Muscle layer of duodenum (tissue), 2 donors: ENCODE data around the gene SLC37A1.
A peak's percentile ranks its signal among the peaks of the same experiment; 100 is the strongest.

ENCODE experiments used
- H3K27ac ChIP-seq: one replicate; pipeline ENCODE4 v1.7.0; 2013; ENCODE audit warnings: mild to moderate bottlenecking, low read length
- H3K27me3 ChIP-seq: one replicate; pipeline ENCODE4 v1.7.0; 2013; ENCODE audit warnings: low read depth, mild to moderate bottlenecking, control low read depth, low read length
- H3K36me3 ChIP-seq, 2 donors: one replicate each; pipeline ENCODE4 v1.7.0; 2013; ENCODE audit warnings: low read length in 2 of 2, control low read depth in 1 of 2, mild to moderate bottlenecking in 1 of 2; ENCODE audit not compliant: insufficient read depth in 2 of 2, control insufficient read depth in 1 of 2
- H3K4me1 ChIP-seq, 2 donors: one replicate each; pipeline ENCODE4 v1.7.0; 2013; ENCODE audit warnings: low read length in 2 of 2, mild to moderate bottlenecking in 2 of 2, control low read depth in 1 of 2, moderate library complexity in 1 of 2; ENCODE audit not compliant: insufficient read depth in 2 of 2, control insufficient read depth in 1 of 2
- H3K4me3 ChIP-seq, 2 donors: one replicate each; pipeline ENCODE4 v1.7.0; 2013; ENCODE audit warnings: low read length in 2 of 2, low read depth in 1 of 2, mild to moderate bottlenecking in 1 of 2
- H3K9me3 ChIP-seq, 2 donors: one replicate each; pipeline ENCODE4 v1.7.0; 2013; ENCODE audit warnings: low read length in 2 of 2, control low read depth in 1 of 2, mild to moderate bottlenecking in 1 of 2; ENCODE audit not compliant: control insufficient read depth in 1 of 2
- donor health status: healthy.

The SLC37A1 gene

GRCh38 chr21:42531771-42532170, 18.1 kb downstream of the SLC37A1 start:
- peaks cover 16 to 18% of the 10 kb centered on the region in 2 donors for H3K4me1 ChIP-seq
- peaks cover 5 to 18% of the 10 kb centered on the region in 2 donors for H3K36me3 ChIP-seq
- no peak overlapping the region for H3K4me3 ChIP-seq
- no peaks in the 10 kb centered on the region for H3K27me3 ChIP-seq
- no peak overlapping the region for H3K27ac ChIP-seq
- no peaks in the 10 kb centered on the region for H3K9me3 ChIP-seq

GRCh38 chr21:42532466-42533181, 19.0 kb downstream of the SLC37A1 start:
- H3K4me3 ChIP-seq, result no peak overlapping the region
- no peaks in the 10 kb centered on the region for H3K9me3 ChIP-seq
- no peaks in the 10 kb centered on the region for H3K27me3 ChIP-seq
- H3K36me3 ChIP-seq, result peaks cover 5 to 20% of the 10 kb centered on the region in 2 donors
- peaks cover 13 to 17% of the 10 kb centered on the region in 2 donors for H3K4me1 ChIP-seq
- no peak overlapping the region for H3K27ac ChIP-seq

- Histone ChIP-seq H3K9me3 (no peaks in the 10 kb centered on the region), H3K4me1 (peaks cover 7 to 16% of the 10 kb centered on the region in 2 donors), H3K27ac (no peak overlapping the region), H3K27me3 (no peaks in the 10 kb centered on the region), H3K4me3 (no peak overlapping the region), H3K36me3 (peaks cover 5 to 19% of the 10 kb centered on the region in 2 donors)
These were observed 19.8 kb downstream of the SLC37A1 start for GRCh38 chr21:42533306-42533962.

GRCh38 chr21:42533963-42534355, 20.3 kb downstream of the SLC37A1 start:
- H3K4me3 ChIP-seq, result no peak overlapping the region

GRCh38 chr21:42534421-42535378, 21.0 kb downstream of the SLC37A1 start:
- peaks cover 7 to 14% of the 10 kb centered on the region in 2 donors for H3K4me1 ChIP-seq
- H3K27me3 ChIP-seq, result no peaks in the 10 kb centered on the region
- no peaks in the 10 kb centered on the region for H3K9me3 ChIP-seq
- H3K4me3 ChIP-seq, result no peak overlapping the region
- H3K27ac ChIP-seq, result peak overlapping the region; percentile 4
- peaks cover 5 to 17% of the 10 kb centered on the region in 2 donors for H3K36me3 ChIP-seq

More at GRCh38 chr21:42533963-42534355, 20.3 kb downstream of the SLC37A1 start:
- H3K27ac ChIP-seq, result no peak overlapping the region
- H3K27me3 ChIP-seq, result no peaks in the 10 kb centered on the region
- H3K4me1 ChIP-seq, result peaks cover 7 to 14% of the 10 kb centered on the region in 2 donors
- peaks cover 5 to 19% of the 10 kb centered on the region in 2 donors for H3K36me3 ChIP-seq
- H3K9me3 ChIP-seq, result no peaks in the 10 kb centered on the region

- H3K27ac ChIP-seq, result peak overlapping the region; percentile 4
- peaks cover 7 to 14% of the 10 kb centered on the region in 2 donors for H3K4me1 ChIP-seq
These were observed 22.0 kb downstream of the SLC37A1 start for GRCh38 chr21:42535602-42536171.

GRCh38 chr21:42536601-42537000, 22.9 kb downstream of the SLC37A1 start:
- no peaks in the 10 kb centered on the region for H3K27me3 ChIP-seq
- no peak overlapping the region for H3K4me3 ChIP-seq
- H3K9me3 ChIP-seq, result no peaks in the 10 kb centered on the region
- H3K4me1 ChIP-seq, result peaks cover 7 to 14% of the 10 kb centered on the region in 2 donors
- H3K36me3 ChIP-seq, result peaks cover 5 to 15% of the 10 kb centered on the region in 2 donors
- H3K27ac ChIP-seq, result no peak overlapping the region

More at GRCh38 chr21:42535602-42536171, 22.0 kb downstream of the SLC37A1 start:
- Histone ChIP-seq H3K4me3 (no peak overlapping the region), H3K27me3 (no peaks in the 10 kb centered on the region), H3K9me3 (no peaks in the 10 kb centered on the region), H3K36me3 (peaks cover 5 to 15% of the 10 kb centered on the region in 2 donors)

- no peaks in the 10 kb centered on the region for H3K27me3 ChIP-seq
- H3K4me3 ChIP-seq, result no peak overlapping the region
- H3K27ac ChIP-seq, result no peak overlapping the region
- H3K4me1 ChIP-seq, result peaks cover 7 to 14% of the 10 kb centered on the region in 2 donors
- H3K9me3 ChIP-seq, result no peaks in the 10 kb centered on the region
- H3K36me3 ChIP-seq, result peaks cover 6 to 15% of the 10 kb centered on the region in 2 donors
These were observed 23.6 kb downstream of the SLC37A1 start for GRCh38 chr21:42537106-42537742.

- no peak overlapping the region for H3K27ac ChIP-seq
- H3K36me3 ChIP-seq, result peaks cover 19 to 23% of the 10 kb centered on the region in 2 donors
- H3K4me1 ChIP-seq, result peaks cover 0 to 9% of the 10 kb centered on the region in 2 donors
- no peaks in the 10 kb centered on the region for H3K9me3 ChIP-seq
- H3K4me3 ChIP-seq, result no peak overlapping the region
- H3K27me3 ChIP-seq, result no peaks in the 10 kb centered on the region
These were observed 25.0 kb downstream of the SLC37A1 start for GRCh38 chr21:42538479-42539275.

GRCh38 chr21:42539342-42539741, 25.7 kb downstream of the SLC37A1 start:
- peaks cover 26 to 30% of the 10 kb centered on the region in 2 donors for H3K36me3 ChIP-seq
- H3K27ac ChIP-seq, result no peak overlapping the region
- H3K9me3 ChIP-seq, result no peaks in the 10 kb centered on the region
- H3K4me1 ChIP-seq, result peaks cover 0 to 9% of the 10 kb centered on the region in 2 donors
- H3K27me3 ChIP-seq, result no peaks in the 10 kb centered on the region
- no peak overlapping the region for H3K4me3 ChIP-seq
